Stimulated activated CD8-positive, alpha-beta memory T cell treated with anti-CD3 and anti-CD28 coated beads, Interleukin-2, amount 100 ng/mL, for 48 hours (primary cell): ENCODE measurements around the gene INSIG2.

ENCODE experiments used
- DNase-seq, 2 donors: peaks; one replicate each; pipeline ENCODE4 v3.0.0-alpha.2; 2020; ENCODE audit warnings: low read depth in 2 of 2

INSIG2 gene

DNA sequence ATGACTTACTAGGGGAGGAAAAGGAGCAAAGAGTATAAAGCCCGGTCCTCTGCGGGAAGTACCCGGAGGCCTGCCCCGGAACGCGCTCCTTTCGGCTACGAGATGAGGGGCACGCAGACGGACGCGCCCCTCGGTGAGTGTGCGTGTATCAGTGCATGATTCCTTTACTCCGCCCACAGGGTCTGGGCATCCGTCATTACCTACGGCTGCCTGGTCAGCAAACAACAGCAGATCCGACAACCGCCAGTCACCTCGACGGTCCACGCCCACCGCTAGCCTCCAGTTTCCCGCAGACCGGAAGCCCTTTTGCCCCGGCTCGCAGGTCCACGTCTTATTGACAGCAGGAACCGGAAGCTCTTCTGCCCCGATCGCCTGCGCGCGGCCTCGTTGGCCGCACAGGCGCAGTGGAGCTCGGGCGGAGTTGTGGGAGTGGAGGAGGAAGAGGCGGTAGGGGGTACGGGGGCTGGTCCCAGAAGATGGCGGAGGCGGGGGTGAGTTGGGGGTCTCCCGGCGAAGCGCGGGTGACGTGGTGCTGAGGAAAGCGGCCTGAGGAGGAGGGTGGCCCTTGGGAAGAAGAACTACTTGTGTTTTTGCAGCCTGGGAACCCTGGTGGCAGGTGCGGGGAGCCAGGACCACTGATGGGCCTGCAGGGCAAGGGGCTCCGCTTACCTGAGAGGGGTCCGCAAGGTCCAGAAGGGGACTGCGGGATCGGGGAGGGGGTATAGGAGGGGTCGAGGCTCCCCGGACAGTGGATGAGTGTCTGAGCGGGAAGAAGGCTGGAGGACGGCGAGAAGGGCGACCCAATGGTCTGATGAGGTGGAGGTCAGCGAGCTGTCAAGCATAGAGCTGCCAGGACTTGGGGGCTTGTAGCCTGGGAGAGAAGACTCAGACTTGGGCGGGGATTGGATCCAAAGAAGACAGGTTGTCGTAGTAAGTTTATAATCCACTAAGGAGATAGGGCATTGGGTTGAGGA, at the start of gene INSIG2:
TSS of gene INSIG2 (plus strand) at position 421 of the 974 bp plus-strand sequence. CDS start 8,086 bp downstream, outside the sequence.
- DNase-seq = peak; percentile 86 to 91

DNA sequence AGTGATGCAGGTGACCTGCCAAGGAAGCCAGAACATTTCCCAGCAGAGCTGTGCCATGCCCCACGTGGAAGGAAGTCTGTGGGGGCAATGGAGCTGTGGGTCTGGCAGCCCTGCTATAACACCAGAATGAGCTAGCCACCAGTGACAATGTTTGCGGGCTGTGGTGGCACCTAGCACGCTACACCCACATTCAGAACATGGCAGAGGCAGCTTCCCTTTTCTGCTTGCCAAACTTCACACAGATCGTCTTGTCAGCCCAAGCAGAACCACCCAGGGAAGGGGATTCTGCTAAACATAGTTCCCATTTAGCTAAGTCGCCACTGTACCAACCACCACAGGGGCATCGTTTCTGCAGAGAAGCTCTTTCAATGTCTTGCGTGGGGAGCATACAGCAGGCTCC, 47.4 kb upstream of the INSIG2 start:
- DNase-seq = no peak

DNA sequence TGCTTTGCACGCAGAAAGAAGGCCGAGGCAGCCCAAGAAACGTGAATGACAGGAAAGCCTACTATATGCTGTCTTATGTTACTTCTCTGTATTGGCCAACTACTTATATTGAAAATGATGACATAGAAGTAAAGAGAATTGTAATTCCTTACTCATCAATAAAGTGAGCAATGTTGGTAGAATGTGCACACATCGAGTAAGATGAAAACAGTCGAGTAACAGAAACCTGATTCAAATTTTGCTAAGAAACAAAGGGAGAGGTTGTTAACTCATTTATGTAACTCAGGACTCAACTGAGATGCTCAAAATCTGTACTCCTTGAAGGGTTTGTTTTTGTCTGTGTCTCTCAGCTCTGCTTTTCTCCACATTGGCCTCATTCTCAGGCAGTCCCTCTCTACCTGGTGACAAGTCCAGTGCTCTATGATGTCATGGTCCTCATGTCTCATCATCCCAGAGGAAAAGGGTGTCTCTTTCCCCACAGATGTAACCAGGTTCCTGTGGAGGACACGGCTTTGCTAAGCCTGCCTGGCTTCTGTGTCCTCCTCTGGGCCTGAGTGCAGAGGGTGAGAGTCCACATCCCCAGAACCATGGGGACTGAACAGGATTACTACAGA, 44.1 kb upstream of the INSIG2 start:
- DNase-seq = no peak

- DNase-seq = no peak
Measured at GRCh38 chr2:118044854-118045253, 43.4 kb upstream of the INSIG2 start.

DNA sequence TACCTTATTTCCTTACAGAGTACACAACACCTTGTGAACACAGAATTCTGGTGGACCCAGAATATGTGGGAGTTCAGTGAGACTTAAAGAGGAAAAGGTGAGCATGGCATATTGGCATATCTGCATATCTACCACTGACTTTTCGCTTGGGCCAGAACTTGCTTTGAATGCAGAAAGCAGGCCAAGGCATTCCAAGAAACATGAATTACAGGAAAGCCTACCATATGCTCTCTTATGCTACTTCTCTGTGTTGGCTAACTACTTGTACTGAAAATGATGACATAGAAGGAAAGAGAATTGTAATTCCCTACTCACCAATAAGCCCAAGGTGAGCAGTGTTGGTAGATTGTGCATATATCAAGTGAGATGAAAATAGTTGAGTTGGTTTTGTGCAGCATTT, 43.0 kb upstream of the INSIG2 start:
- no peak for DNase-seq

- no peak for DNase-seq
Measured at GRCh38 chr2:118046634-118047210, 41.5 kb upstream of the INSIG2 start.

- DNase-seq = no peak
Measured at GRCh38 chr2:118047380-118047826, 40.9 kb upstream of the INSIG2 start.

DNA sequence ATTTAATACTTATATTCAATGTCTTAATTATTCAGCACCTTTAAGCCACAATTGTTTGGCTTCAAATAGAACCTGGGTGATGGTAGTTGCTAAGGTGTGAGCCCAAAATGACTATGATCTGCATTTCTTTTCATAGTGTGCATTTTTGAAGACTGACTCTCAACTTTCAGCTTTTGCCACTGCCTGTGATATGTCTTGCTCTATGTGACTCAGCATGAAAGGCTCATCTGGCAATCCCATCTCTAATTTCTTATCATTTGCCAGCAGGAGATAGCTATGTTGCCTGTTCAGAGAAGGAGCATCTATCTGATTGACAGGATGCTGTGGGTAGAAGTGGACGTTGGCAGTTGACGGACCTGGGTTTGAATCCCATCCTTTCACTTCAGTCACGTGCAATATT, 39.9 kb upstream of the INSIG2 start:
- no peak for DNase-seq

DNA sequence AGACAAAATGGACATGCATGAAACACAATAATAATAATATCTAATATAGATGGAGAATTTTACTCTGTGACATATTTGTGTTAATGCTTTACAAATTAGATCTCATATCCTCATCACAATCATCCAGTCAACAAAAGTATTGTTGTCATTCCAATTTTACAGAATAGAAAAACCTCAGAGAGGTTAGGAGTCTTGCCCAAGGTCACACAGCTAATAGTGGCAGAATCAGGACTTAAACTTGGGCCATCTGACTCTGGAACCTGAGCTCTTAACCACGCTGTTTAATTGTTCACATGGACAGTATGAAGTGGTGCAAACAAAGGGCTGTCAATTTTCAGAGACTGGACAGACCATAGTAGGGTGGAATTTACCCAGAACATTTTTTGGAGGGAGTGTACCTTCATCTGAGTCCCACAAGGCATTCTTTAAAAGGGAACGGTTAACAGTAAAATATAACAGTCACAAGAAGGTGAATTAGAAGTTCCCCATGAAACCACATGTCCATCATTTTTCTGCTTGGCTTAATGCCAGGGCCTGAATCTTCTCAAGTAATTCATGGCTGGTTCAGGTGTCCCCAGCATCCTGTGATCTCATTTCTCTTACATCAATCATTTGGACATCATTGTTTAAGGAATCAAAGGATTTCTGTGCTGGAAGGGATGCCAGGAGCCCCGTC, 39.0 kb upstream of the INSIG2 start:
- no peak for DNase-seq

DNA sequence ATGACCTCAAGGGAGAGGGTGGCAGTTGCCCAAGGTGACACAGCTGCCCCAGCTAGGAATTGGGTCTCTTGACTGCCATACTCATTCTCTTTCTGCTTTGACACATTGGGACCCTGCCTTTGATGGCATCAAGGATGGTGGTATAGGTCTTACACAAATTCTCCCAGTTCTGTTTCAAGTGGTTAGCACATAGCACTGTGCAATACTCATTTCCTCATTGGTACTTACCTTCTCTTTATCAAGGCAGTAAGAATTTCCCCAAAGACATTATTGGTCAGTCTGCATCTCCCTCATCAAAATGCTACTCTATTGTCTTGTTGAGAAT, 38.5 kb upstream of the INSIG2 start:
- no peak for DNase-seq

- no peak for DNase-seq
Measured at GRCh38 chr2:118050386-118050785, 37.9 kb upstream of the INSIG2 start.

DNA sequence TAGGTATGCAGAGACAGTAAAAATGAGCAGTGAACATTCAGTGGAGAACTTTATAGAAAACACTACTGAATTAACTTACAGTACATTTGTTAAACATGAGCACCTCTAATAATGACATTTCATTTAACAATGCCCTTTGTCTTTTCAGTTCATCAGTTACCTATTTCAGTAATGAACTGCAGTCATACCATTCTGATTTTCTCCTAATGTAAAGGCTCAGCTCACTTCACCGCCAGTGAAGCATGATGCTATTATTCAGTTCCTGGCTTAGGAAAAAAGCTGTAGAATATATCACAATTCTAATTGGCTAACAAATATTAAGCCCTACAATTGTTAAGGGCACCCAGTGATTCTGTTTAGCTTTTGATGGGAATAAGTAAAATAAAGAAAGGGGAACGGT, 37.3 kb upstream of the INSIG2 start:
- DNase-seq = no peak

- DNase-seq = no peak
Measured at GRCh38 chr2:118051826-118052358, 36.4 kb upstream of the INSIG2 start.

DNA sequence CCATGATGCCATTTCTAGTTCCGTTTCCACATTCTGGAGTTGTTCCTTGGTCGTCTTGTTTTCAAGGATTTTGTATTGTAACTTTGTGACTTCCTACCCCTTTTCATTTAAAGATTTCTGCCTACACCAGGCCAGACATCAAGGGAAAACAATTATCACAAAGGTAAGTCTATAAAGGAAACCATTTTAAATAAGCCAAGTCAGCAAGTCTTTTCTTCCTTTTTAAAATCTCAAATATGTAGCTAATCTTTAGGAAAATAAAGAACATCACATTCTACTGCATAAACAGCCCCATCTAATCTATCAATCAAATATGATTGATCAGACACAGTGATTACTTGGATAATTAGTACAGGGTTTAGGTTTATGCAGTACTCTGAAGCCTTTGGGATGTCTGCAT, 35.8 kb upstream of the INSIG2 start:
- DNase-seq = no peak

GRCh38 chr2:118053681-118054080, 34.6 kb upstream of the INSIG2 start:
- DNase-seq = no peak

- no peak for DNase-seq
Measured at GRCh38 chr2:118054213-118055008, 33.9 kb upstream of the INSIG2 start.

DNA sequence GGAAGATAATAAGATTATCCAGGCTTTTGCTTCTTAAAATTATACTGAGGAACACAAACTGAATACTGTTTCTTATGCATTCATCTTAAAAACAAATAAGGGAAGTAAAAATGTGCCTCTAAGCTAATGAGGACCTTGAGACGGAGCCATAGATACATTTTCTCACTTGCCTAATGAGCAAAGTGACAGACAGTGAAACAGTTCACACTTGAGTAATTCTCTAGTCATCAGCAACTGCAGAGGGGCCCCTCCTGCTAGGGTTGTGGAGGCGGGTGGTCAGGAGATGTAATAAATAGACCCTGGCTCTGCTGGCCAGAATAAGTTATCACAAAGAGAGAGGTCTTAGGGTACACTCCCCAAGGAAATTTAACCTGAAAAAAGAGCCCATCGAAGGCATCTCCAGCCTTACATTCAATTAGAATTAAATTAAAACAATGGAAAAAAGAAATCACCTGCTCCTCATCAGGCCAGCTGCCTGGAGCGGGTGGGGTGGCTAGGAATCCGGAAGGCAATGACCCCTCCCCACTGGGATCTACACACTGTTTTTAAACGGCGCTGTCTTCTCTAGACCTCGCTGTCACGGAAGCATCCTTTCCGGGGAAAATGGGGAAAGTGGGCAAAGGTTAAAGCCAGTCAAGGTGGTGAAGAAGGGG, 32.6 kb upstream of the INSIG2 start:
- no peak for DNase-seq

DNA sequence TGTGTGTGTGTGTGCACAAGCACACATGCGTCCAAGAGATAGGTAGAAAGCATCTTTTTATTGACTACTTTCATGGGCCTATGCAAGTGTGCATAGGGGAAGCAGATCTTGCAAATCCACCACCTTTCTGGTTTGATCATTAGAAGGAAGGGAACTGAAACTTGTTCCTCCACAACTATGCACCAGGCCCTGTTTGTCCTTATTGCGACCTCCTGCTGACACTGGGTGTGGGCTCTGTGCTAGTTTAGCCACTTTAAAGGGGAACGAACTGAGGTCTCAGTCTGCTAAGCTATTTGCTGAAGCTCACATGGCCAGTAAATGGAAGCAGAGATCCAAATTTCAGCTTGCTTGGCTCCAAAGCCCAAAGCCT, 32.1 kb upstream of the INSIG2 start:
- no peak for DNase-seq

DNA sequence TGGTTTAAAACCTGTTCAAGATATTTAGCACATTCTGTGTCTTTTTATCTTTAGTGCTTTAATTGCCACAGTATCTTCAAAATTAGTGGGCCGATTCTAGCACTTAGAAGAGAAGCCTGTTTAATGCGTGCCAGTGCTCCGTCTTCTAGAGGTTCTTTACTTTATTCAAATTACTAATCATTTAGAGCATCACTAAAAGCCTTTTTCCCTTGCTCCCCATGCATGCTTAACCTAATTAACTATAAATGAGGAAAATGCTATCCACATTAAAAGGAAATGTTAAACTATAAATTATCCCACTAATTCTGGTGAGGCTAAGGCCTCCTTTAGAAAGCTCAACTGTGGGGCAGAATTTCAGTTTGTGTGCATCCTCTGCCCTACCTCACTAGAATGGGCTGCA, 31.5 kb upstream of the INSIG2 start:
- no peak for DNase-seq

GRCh38 chr2:118058951-118059350, 29.3 kb upstream of the INSIG2 start:
- no peak for DNase-seq
